NCI-H446 treated with DMSO at 0.1 percent for 48 hours (cell line): ENCODE data around the gene CFAP20DC.
"Not testable (repeated sequence)": the region's sequence is repeated elsewhere in the genome, so short reads cannot be mapped to it uniquely, and the experiment has no call there.

Source experiments
- DNase-seq: peaks from one replicate; lab custom pipeline; 2025; lab: John Stamatoyannopoulos, UW

CFAP20DC gene

GRCh38 chr3:58963928-58964503, 85.8 kb downstream of the CFAP20DC start:
- DNase-seq = no peak

GRCh38 chr3:58962816-58963215, 87.0 kb downstream of the CFAP20DC start:
- no peak for DNase-seq

- DNase-seq = no peak
Measured at GRCh38 chr3:58962040-58962651, 87.7 kb downstream of the CFAP20DC start.

- no peak for DNase-seq
Measured at GRCh38 chr3:58955308-58955707, 94.5 kb downstream of the CFAP20DC start.

- no peak for DNase-seq
Measured at GRCh38 chr3:58953288-58953687, 96.5 kb downstream of the CFAP20DC start.

- no peak for DNase-seq
Measured at GRCh38 chr3:58952128-58952917, 97.5 kb downstream of the CFAP20DC start.

- no peak for DNase-seq
Measured at GRCh38 chr3:58948018-58948417, 101.8 kb downstream of the CFAP20DC start.

- DNase-seq = no peak
Measured at GRCh38 chr3:58946875-58947274, 103.0 kb downstream of the CFAP20DC start.

- no peak for DNase-seq
Measured at GRCh38 chr3:58938057-58938456, 111.8 kb downstream of the CFAP20DC start.

- DNase-seq = no peak
Measured at GRCh38 chr3:58924578-58924977, 125.2 kb downstream of the CFAP20DC start.

GRCh38 chr3:58900386-58900785, 149.4 kb downstream of the CFAP20DC start:
- no peak for DNase-seq

GRCh38 chr3:58899953-58900298, 149.9 kb downstream of the CFAP20DC start:
- DNase-seq = no peak

GRCh38 chr3:58899159-58899952, 150.5 kb downstream of the CFAP20DC start:
- DNase-seq = no peak

GRCh38 chr3:58898513-58898912, 151.3 kb downstream of the CFAP20DC start:
- DNase-seq = no peak

GRCh38 chr3:58897646-58898045, 152.2 kb downstream of the CFAP20DC start:
- no peak for DNase-seq

- not testable (repeated sequence) for DNase-seq
Measured at GRCh38 chr3:58895678-58896077, 154.1 kb downstream of the CFAP20DC start.

GRCh38 chr3:58892526-58892925, 157.3 kb downstream of the CFAP20DC start:
- DNase-seq = not testable (repeated sequence)

GRCh38 chr3:58888087-58888486, 161.7 kb downstream of the CFAP20DC start:
- DNase-seq = no peak

GRCh38 chr3:58884453-58884852, 165.4 kb downstream of the CFAP20DC start:
- no peak for DNase-seq

GRCh38 chr3:58880182-58880581, 169.6 kb downstream of the CFAP20DC start:
- no peak for DNase-seq

- no peak for DNase-seq
Measured at GRCh38 chr3:58874795-58875194, 175.0 kb downstream of the CFAP20DC start.

- DNase-seq = no peak
Measured at GRCh38 chr3:58874248-58874741, 175.5 kb downstream of the CFAP20DC start.
